ENCODE results near the gene CCDC146.
"Not testable (repeated sequence)": the region's sequence is repeated elsewhere in the genome, so short reads cannot be mapped to it uniquely, and the experiment has no call there.

CCDC146 gene

DNA sequence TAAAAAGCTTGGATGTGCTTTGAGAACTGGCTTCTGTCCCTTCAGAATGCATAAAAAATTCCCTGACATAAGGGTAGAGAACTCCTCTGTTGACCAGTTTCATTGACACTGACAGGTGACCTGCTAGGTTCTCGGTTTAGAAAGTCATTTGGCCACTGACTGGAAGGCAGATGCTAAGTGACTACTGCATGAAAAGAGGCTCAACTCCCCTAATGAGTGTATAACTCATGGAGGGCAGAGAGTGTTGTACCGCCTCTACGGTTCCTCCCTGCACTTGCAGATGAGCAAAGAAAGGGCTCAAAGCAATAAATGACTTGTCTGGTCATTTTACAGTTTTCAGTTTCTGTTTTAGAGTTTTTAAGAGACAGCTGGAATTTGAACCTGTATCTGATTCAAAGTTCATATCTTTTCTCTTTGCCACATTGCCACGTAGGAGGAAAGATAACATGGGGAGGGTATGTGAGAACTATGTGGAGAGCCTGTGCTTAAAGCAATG is 80.1 kb downstream of the CCDC146 start:
- DNase-seq (ENCODE audit: low read depth), result no peak

DNA sequence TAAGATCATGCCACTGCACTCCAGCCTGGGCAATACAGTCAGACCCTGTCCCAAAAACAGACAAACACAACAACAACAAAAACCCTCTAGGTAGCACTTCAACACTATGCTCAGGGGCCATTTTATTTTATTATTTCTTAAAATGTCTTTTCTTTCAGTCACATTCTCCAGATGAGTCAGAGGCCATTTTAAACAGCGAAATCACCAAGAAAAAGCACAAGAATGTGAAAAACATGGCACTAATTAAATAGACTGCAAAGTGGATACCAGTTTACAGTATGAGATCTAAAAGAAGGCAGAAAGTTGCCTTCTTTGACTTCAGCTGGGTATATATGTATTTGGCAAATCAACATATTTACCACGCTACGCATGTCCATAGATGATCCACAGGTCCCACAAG is 83.3 kb downstream of the CCDC146 start:
- no peak for DNase-seq (ENCODE audit: low read depth)

DNA sequence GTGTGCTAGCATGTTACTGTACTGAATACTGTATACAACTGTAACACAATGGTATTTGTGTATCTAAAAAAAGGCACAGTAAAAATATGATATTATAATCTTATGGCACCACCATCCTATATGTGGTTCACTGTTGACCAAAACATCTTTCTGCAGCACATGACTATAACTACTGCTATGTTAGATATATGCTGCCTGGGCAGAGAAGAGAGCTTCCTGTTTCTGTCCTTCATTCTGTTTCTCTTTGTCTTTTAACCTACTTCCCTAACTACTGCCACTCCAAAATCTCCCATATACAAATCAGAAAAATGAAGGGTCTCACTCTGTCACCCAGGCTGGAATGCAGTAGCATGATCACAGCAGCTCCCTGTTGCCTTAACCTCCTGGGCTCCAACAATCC is 86.0 kb downstream of the CCDC146 start:
- no peak for DNase-seq (ENCODE audit: low read depth)

DNA sequence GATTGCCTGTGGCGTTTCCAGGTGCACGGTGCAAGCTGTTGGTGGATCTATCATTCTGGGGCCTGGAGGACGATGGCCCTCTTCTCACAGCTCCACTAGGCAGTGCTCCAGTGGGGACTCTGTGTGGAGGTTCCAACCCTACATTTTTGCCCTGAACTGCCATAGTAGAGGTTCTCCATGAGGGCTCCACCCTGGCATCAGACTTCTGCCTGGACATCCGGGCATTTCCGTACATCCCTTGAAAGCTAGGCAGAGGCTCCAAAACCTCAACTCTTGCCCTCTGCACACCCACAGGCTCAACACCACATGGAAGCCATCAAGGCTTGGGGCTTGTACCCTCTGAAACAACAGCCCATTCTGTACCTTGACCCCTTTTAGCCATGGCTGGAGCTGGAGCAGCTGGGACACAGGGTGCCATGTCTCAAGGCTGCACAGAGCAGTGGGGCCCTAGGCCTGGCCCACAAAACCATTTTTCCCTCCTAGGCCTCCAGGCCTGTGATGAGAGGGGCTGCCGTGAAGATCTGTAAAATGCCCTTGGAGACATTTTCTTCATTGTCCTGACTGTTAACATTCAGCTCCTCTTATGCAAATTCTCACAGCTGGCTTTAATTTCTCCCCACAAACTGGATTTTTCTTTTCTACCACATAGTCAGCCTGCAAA is 87.2 kb downstream of the CCDC146 start:
- no peak for DNase-seq (ENCODE audit: low read depth)

DNA sequence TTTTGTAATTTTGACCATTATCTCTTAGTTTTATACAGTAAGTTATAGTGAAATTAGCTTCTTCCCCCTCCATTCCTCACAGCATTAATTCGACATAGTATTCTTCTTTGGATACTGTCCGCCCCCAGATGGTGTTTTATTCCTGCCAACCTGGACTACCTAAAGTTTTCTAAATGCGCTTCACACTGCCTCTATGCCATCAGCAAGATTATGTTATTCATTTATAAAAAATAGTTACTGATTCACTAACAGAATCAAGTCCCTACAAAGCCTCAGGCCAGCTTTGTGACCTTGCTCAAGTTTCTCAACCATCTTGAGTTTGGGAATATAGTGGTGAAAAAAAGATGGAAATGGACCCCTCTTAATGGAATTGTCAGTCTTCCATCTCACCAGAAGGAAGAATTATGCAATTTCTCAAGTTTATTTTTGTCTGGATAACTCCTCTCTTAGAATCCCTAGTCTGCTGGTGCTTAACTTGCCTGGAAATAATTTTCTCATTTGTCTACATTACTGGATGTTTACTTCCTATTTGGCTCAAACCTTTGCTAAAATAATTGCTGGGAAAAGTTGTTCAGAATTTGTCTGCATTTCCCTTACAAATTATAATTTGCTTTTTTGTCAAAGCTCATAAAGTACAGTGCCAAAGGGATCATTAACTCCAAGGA is 93.9 kb downstream of the CCDC146 start:
- DNase-seq (ENCODE audit: low read depth), result no peak

DNA sequence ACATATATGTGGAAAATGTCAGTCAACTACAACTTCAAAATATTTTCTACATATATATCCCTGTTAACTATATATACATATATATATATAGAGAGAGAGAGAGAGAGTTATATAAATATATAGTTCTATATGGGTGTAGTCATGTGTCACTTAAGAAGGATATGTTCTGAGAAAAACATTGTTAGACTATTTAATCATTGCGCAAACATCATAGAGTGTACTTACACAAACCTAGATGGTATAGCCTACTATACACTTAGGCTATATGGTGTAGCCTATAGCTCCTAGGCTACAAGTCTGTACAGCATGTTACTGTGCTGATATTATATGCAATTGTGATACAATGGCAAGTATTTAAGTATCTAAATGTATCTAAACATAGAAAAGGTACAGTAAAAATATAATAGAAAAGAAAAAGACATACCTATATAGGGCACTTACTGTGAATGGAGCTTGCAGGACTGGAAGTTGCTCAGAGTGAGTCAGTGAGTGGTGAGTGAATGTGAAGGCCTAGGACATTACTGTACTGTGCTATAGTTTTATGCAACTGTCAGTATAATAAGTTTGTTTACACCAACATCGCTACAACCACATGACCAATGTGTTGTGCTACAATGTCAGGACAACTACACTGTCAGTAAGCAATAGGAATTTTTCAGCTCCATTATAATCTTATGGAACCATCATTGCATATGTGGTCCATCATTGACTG is 95.2 kb downstream of the CCDC146 start:
- no peak for DNase-seq (ENCODE audit: low read depth)

DNA sequence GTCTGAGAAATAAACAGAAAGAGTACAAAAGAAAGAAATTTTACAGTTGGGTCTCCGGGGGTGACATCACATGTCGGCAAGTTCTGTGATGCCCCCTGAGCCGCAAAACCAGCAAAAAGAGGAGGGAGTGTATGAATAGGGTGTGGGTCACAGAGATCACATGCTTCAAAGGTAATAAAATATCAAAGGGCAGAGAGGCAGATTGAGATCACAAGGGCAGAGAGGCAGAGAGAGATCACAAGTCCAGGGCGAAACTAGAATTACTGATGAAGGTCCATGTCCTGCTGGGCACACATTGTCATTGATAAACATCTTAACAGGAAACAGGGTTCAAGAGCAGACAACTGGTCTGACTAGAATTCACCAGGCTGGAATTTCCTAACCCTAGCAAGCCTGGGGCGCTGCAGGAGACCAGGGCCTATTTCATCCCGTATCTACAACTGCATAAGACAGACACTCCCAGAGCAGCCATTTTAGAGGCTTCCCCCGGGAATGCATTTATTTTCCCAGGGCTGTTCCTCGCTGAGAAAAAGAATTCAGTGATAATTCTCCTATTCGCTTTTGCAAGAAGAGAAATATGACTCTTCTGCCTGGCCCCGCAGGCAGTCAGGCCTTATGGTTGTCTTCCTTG is 97.4 kb downstream of the CCDC146 start:
- not testable (repeated sequence) for DNase-seq (ENCODE audit: low read depth)

DNA sequence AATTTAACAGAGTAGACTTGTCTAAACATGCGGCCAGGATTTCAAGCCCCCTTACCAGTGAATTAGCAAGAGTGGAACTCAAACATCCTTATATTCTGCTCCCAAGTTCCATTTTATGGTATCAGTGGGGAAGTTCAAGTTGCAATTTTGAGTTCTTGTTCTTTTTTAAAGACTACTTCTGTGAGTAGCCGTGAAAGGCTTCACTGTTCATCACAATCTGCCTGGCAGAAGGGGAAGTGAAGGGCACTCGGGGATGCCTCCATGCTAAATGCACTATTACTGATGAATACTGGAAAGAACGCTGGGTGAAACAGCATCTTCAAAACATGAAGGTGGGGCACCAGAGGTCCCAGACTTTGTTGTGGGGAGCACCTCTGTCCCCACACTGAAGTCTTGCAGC is 99.7 kb downstream of the CCDC146 start:
- DNase-seq (ENCODE audit: low read depth), result no peak

DNA sequence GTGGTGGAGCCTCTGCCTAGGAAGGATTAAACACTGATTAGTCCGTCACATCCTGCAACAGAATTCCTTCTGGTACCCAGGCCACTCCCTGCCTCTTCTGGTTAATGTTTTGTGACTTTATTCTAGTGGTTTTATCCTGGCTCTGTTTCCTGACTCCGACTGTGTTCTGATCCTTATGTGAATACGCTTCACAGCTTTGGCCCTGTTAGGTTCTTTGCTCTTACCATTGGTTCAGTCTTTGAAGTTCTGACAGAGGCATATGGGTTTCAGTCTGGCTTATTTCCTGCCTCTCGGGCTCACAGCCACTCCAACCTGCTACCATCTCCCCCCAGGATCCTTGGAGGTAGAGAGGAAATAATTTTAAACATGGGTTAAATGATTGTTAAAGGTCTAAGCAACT is 100.4 kb downstream of the CCDC146 start:
- no peak for DNase-seq (ENCODE audit: low read depth)

DNA sequence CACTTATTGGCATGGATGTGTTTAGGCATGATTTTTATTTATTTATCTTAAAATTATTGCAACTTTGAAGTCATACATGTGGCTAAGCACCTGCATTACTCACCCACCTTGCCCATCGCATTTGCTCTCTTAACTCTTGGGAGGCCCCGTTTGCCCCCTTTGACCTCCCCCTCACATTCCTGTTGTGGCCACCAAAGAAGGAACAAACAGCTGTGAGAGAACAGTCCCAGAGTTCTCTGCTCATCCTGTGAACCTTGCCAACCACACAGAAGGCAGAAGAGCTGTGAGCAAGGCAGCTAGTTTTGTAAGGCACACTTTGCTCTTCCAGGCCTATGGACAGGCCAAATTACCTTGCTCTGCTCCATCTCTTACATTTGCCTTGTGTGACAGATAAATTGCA is 100.8 kb downstream of the CCDC146 start:
- no peak for DNase-seq (ENCODE audit: low read depth)

DNA sequence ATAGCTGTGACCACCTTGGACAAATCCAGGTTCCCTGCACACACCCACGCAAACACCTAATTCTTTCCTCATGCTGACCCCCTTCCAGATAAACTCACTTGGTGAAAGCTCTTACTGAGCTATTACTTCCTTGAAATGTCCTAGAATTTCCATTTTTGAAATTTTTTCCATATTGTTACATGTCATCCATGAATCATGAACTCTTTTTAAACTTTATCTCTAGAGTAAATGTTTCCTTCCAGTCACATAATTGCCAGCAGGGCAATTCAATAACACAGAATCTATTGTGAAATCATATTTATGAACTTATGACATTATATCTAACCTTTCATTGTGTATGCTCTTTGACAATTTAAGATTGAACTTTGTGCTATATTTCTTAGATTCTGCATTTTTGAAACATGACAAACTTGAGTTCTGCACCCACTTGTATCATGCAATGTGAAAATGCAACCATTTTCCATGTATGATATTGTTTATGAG is 104.0 kb downstream of the CCDC146 start:
- no peak for DNase-seq (ENCODE audit: low read depth)

DNA sequence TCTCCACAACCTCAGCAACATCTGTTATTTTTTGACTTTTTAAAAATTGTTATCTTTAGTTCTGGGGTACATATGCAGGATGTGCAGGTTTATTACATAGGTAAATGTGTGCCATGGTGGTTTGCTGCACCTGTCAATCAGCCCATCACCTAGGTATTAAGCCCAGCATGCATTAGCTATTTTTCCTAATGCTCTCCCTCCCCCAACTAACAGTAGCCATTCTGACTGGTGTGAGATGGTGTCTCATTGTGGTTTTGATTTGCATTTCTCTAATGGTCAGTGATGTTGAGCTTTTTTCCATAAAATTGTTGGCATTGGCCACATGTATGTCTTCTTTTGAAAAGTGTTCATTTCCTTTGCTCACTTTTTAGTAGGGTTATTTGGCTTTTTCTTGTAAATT is 106.4 kb downstream of the CCDC146 start:
- DNase-seq (ENCODE audit: low read depth), result not testable (repeated sequence)

DNA sequence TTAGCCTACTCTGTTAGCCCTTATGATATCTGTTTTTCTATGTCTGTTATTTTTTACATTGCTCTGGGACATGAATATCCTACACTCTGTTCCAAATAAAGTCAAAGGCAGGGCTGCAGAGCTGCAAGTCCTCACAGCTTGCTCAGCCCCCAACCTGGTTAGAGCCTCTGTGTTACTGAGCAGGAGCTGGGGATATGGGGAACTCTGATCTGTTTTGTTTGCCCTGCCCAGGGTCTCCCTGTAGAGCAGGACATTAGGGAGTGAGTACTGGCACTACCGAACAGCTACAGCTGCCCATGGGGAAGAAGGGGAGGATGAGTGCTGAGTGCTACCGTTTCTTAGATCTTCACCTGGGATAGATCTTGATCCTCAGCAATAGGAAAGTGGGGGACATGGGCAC is 110.1 kb downstream of the CCDC146 start:
- no peak for DNase-seq (ENCODE audit: low read depth)

DNA sequence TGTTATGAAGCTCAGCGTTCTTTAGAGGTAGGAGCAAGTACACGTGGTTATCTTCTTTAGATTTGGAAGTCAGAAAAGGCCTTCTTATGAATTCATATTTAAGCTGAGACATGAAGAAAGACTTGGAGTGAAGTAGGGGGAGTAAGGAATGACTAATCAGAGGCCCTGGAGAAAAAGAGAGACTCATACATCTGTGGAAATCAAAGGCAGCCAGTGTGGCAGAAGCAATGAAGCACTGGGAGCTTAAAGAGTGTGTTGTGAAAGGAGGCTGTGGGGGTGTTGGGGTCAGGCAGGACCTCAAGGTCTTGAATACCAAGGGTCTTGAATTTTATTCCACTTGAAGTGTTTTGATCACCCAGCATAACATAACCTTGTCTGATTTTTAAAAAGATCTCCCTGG is 112.9 kb downstream of the CCDC146 start:
- no peak for DNase-seq (ENCODE audit: low read depth)

DNA sequence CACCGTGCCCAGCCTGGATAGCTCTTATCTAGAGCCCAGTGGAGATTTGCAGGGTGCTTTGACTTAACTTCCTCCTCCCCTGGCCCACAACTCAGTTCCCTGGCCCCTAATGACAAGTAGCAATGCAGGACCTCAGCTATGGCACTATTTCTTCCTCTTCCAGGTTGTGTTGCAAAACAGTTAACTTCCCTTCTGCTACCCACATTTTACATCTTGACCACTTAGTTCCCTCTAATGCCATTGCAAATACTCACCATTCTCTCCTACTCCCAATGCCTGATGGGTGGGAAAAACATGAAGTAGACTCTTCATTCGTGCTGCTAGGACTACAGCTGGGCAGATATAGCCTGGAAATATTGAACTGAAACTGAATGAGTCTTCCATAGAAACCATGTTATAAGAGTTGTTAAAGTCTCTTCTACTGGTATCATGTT is 116.3 kb downstream of the CCDC146 start:
- no peak for DNase-seq (ENCODE audit: low read depth)

DNA sequence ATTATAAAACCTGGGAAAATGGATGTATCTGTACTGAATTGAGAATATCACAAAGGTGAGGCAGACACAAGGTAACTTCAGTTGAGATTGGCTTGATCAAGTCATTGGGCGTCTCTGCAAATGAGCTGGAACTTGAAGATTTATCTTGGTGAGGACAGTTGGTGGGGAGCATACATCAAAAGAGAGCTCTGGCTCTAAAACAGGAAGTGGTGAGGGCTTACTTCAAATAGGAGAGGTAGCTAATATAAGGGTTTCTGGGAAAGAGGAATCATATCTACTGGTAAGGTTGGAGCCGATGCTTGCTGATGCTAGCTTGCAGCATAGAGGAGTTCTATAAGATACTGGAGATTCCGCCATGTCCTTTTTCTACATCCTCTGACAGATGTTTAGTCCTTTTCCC is 117.1 kb downstream of the CCDC146 start:
- DNase-seq (ENCODE audit: low read depth), result no peak

DNA sequence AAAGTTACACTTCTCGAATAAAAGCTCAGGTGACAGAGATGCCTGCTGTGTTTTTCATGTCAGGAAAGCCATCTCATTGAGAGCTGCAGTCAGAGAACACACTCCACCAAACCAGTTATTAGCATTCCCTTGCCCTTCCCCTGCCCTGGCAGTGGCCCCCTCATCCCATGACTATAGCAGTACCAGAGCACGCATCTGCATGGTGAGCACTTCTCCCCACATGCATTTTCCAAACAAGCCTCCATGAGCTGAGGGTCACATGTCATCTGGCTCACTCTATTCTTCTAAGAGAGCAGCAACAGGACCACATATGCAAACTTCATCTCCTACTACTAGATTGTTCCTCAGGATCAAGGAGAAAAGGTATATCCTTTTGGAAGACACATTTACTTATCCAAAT is 119.7 kb downstream of the CCDC146 start:
- no peak for DNase-seq (ENCODE audit: low read depth)

DNA sequence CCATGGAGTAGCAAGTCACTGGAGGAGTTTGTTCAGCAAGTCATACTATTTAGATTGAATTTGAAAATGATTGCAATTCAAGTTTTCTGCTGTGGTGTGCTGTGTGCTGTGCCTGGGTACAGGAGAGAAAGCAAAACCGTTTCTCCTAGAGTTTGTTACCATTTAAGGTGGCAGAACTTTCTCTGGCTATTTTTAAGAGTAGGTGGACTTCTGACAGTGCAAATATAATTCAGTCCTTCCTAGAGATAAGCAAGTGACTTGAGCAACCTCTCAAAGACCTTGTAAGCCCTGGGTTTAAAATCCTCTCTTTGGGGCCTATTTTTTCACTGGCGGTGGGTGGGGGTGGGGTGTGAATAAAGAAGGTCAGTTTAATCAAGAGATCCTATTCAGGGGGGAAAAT is 120.1 kb downstream of the CCDC146 start:
- DNase-seq (ENCODE audit: low read depth), result no peak

DNA sequence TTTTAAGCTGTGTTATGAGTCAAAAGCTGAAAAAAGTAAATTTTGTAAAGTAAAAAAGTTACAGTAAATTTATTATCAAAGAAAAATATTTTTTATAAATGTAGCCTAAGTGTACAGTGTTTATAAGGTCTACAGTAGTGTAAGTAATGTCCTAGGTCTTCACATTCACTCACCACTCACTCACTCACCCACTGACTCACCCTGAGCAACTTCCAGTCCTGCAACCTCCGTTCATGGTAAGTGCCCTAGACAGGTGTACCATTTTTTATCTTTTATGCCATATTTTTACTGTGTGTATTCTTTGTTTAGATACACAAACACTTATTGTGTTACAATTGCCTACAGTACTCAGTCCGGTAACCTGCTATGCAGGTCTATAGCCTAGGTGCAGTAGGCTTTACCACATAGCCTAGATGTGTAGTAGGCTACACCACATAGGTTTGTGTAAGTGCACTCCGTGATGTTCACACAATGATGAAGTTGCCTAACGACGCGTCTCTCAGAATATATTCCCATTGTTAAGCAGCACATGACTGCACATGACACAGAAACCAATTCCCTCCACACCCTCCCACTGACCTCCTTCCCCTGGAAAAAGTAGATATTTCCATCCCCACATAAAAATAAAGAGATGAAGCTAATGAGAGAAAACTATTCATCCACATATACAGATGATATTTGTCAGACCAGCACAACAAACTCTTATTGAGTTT is 122.0 kb downstream of the CCDC146 start:
- DNase-seq (ENCODE audit: low read depth), result no peak

DNA sequence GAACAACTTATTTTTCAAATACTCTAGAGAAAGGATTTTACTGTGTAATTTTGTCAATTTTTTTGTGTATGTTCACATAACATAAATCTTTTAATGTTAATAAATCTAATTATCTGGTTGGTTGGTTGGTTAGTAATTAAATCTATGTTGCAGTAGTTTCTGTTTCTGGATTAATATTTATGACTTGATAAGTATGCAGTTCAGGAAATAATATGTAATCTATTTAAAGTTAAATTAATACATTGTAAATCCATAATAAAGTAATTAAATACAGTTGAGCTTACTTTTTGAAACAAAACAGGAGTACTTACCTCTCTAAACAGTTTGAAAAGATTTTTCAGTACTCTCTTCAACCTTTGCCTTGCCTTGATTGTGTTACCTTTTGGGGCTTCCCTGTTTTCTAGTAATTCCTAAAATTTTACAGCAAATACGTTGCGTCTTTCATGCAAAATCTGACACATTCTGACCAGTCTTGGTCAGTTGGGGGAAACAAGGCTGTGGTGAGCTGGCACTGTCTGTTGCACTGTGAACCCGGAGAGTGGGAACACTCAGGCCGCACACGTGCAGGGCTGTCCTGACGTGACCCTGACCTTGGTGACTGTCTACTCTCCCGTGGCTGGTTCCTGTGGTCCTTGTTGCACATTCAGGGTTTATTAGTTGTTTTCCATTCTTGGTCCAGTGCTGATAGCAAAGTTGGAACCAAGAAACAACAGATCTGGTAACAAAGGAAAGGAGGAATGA is 122.8 kb downstream of the CCDC146 start:
- no peak for DNase-seq (ENCODE audit: low read depth)

DNA sequence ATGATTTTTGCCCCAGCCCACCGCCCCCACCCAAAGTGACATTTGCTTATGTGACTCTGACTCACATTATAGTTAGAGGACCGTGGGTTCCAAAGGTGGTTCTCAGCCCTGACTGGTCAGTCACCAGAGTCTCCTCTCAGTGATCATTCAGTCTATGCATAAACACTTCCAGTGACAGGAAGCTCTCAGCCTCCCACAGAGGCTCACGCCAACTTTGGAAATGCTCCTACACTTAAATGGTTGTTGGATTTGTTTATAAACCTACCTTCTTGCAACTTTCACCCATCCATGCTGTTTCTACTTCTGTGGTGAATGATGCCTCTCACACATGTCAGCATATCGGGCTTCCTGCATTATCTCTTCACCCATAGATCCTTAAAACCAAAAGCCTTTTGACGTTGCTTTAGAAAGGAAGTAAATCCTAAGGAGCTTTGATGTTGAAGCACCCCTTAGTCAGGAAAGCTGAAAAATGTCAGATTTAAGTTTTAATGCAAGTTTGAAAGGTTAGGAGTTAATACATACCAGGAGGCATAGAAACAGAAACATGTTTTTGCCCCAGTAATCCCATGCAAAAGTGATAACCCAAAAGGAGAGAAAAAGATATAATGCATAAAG is 123.7 kb downstream of the CCDC146 start:
- no peak for DNase-seq (ENCODE audit: low read depth)

Data from fibroblast of the conjunctiva (primary cell).